Measurements from ENCODE around the gene POP4.

DNA sequence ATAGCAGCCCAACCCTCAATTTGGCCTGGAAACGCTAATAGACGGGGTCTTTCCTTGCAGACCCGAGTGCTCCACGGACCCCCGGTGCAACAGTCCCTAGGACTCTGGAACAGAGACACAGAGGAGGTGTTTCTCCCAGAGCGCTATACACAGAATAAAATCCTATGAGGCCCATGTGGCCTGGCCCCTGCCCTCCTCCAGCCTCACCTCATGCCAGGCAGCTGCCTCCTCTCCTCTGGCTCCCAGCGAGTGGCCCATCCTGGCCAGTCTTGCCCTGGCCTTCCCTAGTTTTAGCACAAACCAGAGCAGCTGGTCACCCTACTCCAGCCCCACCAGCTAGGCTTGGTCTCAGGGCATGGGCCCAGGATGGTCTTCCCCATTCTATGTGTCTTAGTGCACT, 20.3 kb downstream of the POP4 start:
- TF ChIP-seq POLR2AphosphoS5 (IDR thresholded peaks at IDR 0.05) (no peak), POLR2A (IDR thresholded peaks at IDR 0.05) (no peak)
- TF ChIP-seq, protein P1, sequence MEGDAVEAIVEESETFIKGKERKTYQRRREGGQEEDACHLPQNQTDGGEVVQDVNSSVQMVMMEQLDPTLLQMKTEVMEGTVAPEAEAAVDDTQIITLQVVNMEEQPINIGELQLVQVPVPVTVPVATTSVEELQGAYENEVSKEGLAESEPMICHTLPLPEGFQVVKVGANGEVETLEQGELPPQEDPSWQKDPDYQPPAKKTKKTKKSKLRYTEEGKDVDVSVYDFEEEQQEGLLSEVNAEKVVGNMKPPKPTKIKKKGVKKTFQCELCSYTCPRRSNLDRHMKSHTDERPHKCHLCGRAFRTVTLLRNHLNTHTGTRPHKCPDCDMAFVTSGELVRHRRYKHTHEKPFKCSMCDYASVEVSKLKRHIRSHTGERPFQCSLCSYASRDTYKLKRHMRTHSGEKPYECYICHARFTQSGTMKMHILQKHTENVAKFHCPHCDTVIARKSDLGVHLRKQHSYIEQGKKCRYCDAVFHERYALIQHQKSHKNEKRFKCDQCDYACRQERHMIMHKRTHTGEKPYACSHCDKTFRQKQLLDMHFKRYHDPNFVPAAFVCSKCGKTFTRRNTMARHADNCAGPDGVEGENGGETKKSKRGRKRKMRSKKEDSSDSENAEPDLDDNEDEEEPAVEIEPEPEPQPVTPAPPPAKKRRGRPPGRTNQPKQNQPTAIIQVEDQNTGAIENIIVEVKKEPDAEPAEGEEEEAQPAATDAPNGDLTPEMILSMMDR (IDR thresholded peaks at IDR 0.05): no peak
